Hippocampal formation (tissue), 2 donors: Measurements from ENCODE around the gene ABCD3.
"Not testable (repeated sequence)": the region's sequence is repeated elsewhere in the genome, so short reads cannot be mapped to it uniquely, and the experiment has no call there.

Experiments
- DNase-seq, 2 donors: peaks; one replicate each; lab custom pipeline; 2025; lab: John Stamatoyannopoulos, UW

ABCD3 gene

GRCh38 chr1:94417978-94418663, at the start of gene ABCD3:
ABCD3 (plus strand) TSS chr1:94418389; CDS start chr1:94418479, 90 bp downstream.
- peak; percentile 93 to 95 for DNase-seq

- not testable (repeated sequence) for DNase-seq
Measured at GRCh38 chr1:94372771-94373170, 45.4 kb upstream of the ABCD3 start.

DNA sequence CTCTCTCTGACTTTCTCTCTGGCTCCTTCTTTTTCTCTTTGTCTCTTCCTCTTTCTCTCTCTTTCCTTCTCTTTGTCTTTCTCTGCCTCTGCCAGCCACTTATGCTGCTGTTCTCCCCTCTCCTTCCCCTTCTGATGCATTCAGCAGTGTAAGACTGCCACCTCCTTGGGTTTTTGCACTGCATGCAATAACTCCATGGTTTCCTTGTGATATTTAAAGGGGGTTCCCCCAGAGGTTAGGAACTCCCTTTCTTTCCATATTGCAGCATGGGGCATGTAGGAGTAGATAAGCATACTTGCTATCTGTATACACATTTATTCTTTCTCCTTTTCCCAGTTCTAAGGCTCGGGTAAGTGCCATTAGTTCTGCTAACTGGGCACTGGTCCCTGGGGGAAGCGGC, 44.9 kb upstream of the ABCD3 start:
- DNase-seq, result not testable (repeated sequence)

DNA sequence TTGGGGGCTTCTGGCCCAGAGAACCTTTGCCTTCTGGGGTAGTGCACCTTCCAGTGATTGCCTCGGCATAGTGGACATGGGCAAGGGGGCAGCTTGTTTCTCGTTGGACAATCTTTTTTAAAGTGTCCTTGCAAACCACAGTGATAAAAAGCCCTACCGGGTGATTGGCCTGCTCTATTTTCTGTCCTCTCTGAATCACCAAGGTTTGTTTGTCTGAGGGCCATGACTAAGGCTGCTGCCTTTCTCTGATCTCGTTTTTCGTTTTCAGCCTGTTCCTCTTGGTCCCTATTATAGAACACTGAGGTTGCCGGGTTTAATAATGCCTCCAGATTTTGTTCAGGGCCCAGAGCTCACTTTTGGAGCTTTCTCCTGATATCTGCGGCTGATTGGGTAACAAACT, 42.5 kb upstream of the ABCD3 start:
- not testable (repeated sequence) for DNase-seq

GRCh38 chr1:94378493-94378892, 39.7 kb upstream of the ABCD3 start:
- not testable (repeated sequence) for DNase-seq

DNA sequence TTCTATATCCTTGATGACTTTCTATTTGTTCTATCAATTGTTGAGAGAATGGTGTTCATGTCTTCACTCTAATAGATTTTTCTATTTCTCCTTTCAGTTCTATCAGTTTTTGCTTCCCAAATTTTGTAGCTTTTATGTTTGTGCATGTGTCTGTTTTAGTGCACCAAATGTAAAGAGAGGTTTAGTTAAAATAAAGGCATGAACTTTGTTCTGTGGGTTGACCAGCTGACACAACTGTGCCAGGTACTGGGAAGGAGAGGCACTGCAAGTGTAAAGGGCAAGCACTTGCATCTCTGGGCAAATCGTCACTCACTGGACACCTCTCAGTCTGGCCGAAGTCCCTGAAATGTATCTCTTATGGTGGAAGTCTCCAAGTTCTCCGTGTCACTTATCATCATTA, 38.6 kb upstream of the ABCD3 start:
- DNase-seq, result no peak

DNA sequence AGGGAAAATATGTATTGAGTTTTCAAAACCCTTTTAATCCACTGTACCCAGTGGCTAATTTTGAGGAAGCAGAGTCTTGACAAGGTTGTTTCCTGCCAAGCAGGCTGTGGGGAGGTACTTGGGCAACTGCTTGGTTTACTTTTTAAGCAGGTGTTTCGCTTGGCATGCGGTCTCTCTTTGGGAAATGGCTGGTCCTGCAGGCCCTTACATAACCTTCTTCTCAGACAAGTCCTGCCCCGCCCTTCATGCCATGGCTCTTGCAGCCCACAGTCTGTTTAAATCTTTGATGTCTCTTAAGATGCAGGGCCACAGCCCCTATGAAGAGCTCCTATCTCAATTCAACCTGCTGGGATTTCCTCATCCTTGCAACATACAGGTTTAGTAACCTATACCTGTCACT, 36.0 kb upstream of the ABCD3 start:
- DNase-seq, result no peak

- no peak for DNase-seq
Measured at GRCh38 chr1:94383966-94384408, 34.2 kb upstream of the ABCD3 start.

DNA sequence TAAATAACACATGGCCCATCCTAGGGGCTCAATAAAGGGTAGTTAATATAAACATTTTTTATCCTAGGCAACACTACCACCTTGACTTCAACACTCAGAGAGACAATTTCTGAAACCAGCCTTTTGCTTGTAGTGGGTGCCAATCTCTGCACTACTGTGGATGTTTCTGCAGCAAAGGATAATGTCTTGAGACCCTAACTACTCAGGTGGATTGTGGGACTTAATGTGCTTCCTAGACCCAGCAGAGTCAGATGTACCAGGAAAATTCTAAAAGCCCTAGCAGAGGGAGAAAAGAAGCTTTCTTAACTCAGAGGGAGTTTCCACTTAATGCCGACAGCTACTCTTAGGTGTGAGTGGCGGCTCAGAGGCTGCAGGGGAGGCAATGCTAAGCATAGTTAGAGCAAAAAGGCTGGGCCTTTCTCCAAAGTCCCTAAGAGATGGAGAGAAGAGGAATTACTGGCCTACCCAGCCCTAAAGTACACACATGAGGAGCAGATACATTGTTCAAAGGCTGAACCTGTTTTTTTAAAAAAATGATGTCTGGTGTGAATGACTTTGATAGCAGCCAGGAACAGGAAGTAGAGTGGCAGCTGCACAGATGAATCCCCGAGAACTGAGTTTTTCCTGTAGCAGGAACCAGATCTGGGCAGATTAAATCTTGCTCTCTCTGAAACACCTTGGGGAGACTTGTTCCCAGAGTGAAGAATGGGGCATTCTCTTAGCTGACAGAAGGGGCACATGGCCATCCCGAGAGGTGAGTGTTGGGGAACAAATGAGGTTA, 33.5 kb upstream of the ABCD3 start:
- no peak for DNase-seq

DNA sequence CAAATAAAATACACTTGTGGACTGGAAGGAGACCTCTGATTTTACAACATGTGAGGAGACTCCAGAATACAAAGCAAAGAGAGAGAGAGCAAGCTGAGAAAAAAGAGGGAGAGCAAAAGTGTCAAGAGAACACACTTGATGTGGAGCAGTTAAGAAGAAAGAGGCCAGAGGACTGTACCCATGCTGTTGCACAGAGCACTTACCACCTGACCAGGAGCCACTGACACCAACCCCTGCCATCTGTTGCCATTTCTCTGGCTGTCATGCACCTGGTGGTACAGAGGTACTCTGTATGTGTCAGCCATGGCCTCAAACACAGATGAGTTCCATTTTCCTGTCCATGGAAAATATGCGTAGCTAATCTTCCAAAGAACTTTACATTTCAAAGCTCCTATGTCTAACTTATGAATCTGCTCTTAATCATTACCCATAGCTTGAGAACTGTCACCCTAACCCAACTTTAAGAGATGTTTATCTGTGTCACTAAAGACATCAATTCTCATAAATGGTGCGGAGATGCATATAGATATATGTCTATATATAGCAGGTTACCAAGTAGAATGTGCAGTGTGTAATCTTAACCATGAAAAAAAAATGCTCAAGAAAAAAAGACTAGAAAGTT, 32.8 kb upstream of the ABCD3 start:
- DNase-seq, result no peak

GRCh38 chr1:94389298-94389697, 28.9 kb upstream of the ABCD3 start:
- DNase-seq, result no peak

GRCh38 chr1:94394247-94394646, 23.9 kb upstream of the ABCD3 start:
- no peak for DNase-seq

DNA sequence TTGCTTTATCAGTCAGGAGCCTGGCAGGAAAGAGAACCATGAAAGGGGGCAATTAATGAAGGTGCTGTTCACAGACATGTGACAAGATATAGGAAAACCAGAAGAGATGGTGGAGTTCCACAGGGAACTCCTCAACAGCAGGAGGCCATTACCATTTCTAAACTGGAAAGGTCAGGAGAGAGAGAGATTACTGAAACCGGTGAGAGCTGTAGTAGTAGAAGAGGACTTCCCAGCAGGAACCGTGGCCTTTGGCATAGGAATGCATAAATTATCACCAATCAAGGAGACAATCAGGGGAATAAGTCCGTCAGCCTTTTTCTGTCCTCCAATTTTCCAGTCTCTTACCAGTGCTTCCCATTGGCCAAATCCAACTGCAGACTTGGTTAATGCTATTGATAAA, 23.0 kb upstream of the ABCD3 start:
- DNase-seq, result no peak

DNA sequence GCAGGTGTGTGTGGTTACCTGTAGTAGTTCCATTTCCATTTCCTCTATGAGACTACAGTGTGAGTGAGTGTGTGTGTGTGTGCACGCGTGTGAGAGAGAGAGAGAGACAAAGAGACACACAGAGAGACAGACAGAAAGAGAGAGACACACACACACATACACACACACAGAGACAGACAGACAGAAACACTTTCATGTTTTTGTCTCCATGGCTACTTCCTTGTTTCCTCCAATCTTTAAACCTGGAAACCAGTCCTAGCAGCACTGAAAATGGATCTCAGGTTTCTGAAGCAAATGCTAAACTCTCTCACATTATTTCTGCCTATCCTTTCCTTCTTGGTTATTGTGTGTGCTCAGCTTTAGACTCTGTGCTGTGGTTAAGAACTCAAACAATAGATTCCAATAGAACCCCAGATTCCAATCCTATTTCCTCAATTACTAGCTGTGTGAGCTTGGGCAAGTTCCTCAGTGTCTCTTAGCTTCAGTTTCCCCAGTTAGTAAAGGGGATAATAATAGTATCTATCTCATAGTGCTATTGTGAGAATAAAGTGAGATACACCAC, 22.4 kb upstream of the ABCD3 start:
- no peak for DNase-seq

DNA sequence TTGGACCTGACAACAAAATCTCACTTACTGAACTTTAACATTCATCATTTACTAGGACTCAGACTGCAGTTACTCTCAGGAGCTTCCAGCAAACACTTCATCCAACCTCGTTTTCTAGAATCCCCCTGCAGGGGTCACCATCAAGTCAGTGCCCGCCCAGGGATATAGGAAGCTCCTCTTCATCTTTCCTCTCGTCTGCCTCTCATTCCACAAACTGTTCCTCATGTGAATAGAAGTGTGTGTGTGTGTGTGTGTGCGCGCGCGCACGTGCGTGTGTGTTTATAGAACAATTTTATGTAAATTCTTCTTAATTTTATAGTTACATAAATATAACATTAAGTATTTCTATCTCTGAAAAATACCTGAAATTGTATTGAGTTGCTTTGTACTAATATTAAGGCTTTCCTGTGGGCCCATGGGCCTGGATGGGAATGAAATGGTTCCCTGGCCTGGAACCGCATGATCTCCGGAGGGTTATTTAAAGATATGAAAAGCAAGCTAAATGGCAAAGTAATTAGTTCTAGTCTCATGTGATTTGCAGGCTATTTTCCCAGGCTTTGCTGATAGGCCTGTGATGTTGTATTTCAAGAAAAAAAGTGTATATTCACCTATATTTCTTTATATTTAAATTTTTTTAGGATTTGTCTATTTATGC, 21.7 kb upstream of the ABCD3 start:
- peak; percentile 7 to 21 for DNase-seq

GRCh38 chr1:94398356-94398755, 19.8 kb upstream of the ABCD3 start:
- DNase-seq, result no peak

DNA sequence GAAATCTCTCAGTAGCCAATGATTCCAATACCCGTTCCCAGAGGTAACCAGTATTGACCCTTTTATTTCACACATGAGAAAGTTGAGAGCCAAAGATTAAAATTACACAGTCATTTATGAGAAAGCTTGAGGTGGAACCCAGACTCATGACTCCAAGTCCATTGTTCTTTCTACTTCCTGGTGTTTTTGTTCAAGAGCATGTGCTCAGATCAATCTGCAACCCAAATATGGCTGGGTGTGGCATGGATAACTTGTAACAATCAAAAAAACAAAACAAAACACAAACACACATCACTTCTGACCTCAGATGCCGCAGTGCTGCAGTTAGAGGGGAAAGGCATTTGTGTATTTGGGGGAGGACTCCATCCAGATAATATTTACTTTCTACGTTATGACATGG, 18.7 kb upstream of the ABCD3 start:
- DNase-seq, result no peak

GRCh38 chr1:94401206-94401605, 17.0 kb upstream of the ABCD3 start:
- DNase-seq, result no peak

DNA sequence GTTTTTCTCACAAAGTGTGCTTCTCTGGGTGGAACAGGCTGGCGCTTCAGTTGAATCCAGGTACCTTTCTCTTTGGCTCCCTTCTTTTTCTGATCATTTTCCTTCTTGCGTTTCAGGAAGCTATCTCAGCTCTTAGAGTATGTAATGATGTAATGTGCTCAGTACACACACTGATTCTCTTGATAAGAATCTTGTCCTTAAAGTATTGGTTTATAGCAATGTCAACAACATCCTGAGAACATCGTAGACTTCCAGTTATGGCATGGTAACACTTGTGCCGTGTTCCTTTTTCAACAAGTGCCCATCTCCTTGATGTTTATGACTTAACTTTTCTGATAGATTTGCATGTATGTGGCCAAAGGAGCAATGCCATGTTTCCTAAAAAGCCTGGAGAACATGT, 11.7 kb upstream of the ABCD3 start:
- DNase-seq, result no peak

- DNase-seq, result no peak
Measured at GRCh38 chr1:94408104-94408830, 9.9 kb upstream of the ABCD3 start.

DNA sequence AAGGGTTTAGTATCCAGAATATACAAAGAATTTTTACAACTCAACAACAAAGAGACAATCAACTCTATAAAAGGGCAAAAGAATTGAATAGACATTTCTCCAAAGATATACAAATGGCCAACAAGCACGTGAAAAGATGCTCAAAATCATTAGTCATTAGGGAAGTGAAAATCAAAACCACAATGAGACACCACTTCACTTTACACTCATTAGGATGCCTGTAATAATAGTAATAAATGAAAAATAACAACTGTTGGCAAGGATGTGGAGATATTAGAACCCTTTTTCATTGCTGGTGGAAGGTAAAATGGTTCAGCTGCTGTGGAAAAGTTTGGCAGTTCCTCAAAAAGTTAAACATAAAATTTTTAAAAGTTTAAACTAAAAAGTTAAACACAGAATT, 7.0 kb upstream of the ABCD3 start:
- no peak for DNase-seq
